Non-pigmented ciliary epithelial cell (primary cell): Measurements from ENCODE around the gene ZNF865.
A peak's percentile ranks its signal among the peaks of the same experiment; 100 is the strongest.

ENCODE experiments used
- DNase-seq: peaks from one replicate; pipeline ENCODE4 v3.0.0-alpha.2; 2010; ENCODE audit warnings: low read depth

ZNF865 gene

GRCh38 chr19:55624109-55625003 is 18.9 kb downstream of the ZNF865 start, which contains the start of gene ZNF784:
ZNF784 (minus strand) TSS chr19:55624566; CDS start chr19:55624561, 5 bp downstream.
- DNase-seq: no peak

- DNase-seq: no peak
Observed at GRCh38 chr19:55625004-55625326, 19.5 kb downstream of the ZNF865 start.

GRCh38 chr19:55626350-55626749 is 20.9 kb downstream of the ZNF865 start:
- DNase-seq: no peak

- peak; percentile 91 for DNase-seq
Observed at GRCh38 chr19:55632463-55632834, 27.0 kb downstream of the ZNF865 start.

DNA sequence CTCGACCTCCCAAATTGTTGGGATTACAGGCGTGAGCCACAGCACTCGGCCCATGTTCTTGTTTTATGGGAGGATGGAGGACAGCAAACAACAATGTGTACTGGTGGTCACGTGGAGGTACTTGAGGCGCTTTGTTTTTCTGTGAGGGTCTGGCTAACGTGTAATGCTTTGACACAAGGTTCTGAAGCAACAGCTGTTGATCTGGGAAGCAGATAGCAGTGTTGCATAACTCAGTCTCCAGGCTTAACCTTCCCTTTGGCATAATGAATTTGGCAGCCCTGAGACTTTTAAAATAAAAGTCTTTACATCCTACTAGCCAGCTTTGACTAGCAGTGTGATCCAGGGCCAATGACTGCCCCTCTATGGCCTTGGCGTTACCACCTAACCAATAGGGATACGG is 28.4 kb downstream of the ZNF865 start:
- no peak for DNase-seq

DNA sequence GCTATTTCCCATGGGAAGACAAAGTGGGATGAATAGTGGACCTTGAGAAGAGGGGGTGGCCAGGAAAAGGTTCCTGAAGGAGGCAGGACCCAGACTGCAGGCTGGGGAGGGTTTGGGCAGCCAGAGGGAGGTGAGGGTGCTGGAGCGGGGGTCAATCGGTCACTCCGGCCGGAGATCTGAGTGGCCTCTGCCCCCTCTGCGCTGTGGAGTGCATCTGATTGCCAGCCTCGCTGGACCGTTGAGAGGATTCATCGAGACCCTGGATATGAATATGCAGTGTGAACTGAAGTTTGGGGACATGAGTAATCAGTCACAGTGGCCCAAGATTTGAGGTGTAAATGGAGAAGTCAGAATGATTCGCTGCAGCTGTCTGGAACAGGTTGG is 29.9 kb downstream of the ZNF865 start:
- DNase-seq: no peak

DNA sequence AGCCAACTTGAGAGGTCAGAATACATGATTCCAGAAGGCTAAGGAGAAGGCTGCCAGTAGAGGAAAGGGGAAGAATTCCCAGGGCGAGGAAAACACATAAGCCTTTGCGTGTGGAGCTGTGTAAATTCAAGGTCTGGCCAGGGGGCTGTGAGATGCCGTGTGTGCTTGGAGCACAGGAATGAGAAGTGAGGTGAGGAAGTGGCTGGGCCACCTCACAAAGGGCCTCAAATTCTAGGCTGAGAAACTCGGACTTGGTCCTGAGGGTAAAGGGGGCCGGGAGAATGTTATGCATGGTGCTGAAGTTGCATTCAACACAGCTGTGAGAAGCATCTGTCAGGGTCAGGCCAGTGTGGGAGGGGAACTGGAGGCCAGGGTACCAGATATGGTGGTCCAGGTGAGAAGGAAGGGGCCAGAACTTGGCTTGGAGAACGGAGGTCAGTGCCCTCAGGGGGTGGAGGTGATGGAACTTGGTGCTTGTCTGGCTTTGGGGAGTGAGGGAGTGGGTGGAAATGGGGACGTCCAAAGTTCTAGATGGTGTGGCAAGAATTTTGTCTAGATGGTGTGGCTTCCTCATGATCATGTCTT is 30.5 kb downstream of the ZNF865 start:
- DNase-seq: no peak

DNA sequence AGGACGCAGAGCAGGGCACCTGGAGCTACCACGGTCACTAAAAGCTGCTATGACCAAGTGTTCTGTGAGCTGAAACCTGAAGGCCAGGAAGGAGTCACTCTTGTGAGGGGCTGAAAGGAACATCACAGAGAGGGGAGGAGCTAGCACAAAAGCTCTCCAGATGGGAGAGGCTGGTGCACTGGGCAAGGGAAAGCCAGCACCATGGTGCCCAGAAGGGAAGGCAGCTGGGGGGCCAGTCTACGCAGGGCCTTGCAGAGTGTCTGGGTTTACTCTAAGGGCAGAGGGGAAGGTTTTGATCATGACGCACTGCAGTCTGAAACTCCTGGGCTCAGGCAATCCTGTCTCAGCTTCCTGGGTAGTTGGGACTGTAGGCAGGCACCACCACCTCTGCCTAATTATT is 31.3 kb downstream of the ZNF865 start:
- no peak for DNase-seq

DNA sequence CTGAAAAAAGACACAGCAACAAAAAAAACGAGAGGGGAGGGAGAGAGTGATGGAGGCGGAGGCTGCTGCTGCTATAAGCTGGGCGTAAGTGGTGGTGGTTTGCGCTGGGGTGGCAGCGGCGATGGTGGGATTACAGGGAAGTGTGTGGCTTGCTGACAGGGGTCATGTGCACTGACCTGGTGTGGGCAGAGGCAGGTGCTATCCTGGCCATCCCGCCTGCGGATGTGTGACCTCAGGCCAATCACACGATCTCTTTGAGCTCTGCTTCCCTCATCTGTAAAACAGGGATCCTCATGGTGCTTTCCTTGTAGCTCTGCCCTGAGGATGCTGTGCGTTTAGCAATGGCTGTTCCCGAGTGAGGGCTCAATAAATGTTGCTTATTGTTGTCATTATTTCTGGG is 32.1 kb downstream of the ZNF865 start:
- DNase-seq: no peak

DNA sequence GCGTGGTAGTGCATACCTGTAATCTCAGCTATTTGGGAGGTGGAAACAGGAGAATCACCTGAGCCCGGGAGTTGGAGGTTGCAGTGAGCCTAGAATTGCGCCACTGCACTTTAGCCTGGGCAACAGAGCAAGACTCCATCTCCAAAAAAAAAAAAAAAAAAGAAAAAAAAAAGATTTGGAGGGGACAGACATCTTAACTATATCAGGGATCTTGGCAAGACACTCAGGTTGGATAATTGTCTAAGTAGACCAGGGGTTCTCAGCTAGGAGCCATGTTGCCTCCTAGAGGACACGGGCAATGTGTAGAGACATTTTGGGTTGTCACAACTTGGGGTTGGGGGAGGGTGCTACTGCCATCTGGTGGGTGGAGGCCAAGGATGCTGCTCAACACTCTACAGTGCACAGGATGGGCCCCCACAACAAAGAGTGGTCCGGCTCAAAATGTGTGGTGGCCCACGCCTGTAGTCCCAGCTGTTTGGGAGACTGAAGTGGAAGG is 33.5 kb downstream of the ZNF865 start:
- DNase-seq: no peak

DNA sequence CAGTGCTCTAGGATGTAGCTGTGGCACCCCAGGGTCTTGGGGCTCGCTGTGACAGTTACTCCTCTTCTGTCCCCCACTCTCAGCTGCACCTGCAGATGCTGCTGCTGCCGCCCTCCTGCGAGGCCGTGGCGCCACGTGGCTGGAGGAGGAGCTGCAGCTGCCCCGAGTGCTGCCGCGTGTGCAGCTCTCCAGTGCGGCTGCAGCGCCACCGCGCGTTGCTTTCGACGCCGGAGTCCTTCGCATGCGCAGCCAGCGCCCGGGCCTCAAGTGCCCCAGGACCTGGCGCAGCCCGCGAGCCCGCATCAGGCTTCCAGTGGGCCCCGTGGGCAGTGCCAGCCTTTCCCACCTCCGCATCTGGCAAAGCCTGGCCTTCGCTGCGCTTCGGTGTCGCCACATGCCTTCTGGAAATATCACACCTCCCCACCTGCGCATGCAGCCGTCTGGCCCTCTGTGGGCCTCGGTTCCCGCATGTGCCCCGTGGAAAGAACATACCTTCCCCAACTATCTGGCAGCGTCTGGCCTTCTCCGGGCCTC is 34.7 kb downstream of the ZNF865 start:
- DNase-seq: no peak

DNA sequence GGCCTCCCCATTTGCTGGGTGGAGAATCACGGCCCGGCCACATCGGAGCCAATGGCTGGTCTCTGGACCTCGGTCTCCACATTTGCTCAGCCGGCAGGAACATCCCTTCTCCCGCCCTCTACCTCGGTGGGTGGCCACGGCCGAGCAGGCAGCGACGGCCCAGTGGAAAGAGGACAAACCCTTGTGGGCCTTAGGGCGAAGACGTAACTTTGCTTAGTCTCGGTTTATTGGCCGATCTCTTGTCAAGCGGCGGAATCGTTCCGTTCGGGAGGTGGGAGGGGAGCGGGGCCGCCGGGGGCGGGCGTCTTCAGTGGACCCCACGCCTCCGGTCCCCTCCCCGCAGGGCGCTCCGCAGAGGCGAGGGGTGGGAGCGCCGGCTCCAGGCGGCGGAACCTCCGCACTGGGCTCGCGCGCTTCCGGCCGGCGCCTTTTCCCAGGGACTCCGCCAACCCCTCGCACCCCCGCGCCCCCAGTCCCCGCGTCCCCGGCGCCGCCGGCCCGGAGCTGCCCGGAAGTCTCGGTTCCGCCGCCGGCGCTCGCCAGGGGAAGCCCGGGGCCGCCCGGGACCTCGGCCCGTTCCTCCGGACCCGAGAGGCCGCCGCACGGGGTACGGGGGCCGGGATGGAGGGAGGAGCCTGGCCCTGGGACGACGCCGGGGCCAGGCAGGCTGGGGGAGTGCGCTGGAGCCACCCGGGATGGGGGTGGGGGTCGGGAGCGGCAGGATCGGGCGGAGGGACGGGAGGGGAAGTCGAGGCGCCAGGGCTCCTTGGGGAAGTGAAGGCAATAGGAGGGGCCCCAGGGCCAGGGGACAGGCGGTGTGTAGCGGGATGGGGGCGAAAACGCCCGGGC is 35.4 kb downstream of the ZNF865 start, which contains the start of gene ZNF580:
TSS of gene ZNF580 (plus strand) at position 426 of the 849 bp plus-strand sequence. CDS start 1,507 bp downstream, outside the sequence.
- DNase-seq: peak; percentile 55

DNA sequence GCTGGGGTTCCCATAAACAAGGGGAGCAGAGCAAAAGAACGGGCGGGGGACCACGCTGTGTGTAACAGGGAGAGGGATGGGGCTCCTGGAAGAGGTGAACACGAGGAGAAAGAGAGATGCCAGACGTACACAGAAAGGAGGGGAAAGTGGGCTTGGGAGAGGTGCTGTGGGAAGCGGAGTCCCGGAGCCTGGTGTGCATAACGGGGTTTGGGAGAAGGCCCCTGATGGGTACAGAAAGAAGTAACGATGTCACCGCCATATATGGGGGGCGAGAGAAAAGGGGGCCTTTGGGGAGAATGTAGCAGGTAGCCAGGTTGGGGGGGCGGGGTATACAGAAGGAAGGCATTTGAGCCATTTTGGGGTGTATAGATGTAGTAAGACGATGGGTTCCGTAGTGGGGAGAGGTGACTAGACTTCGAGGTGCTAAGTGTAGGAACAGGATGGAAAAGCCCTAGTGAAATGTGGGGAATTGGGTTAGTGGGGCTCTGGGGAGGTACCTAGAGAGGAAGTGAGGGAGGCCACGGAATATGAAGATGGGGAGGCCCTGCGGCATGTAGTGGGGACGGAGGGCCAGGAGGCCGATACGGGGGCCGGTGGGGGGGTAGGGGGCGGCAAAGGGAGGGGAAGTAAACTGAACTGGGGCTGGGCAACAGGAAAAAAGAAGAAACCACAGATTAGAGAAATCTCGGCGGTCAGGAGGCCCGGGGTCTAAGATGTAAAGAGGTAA is 36.1 kb downstream of the ZNF865 start:
- no peak for DNase-seq

GRCh38 chr19:55642153-55643002 is 36.9 kb downstream of the ZNF865 start:
- DNase-seq: no peak

GRCh38 chr19:55643003-55643886 is 37.8 kb downstream of the ZNF865 start, which contains the start of gene ZNF581:
ZNF581 (plus strand) TSS chr19:55643649; CDS start chr19:55644572, 923 bp downstream.
- DNase-seq: peak; percentile 34

- no peak for DNase-seq
Observed at GRCh38 chr19:55643887-55644176, 38.4 kb downstream of the ZNF865 start.

GRCh38 chr19:55644191-55644833 is 38.9 kb downstream of the ZNF865 start:
- no peak for DNase-seq

GRCh38 chr19:55644842-55645511 is 39.5 kb downstream of the ZNF865 start:
- no peak for DNase-seq

DNA sequence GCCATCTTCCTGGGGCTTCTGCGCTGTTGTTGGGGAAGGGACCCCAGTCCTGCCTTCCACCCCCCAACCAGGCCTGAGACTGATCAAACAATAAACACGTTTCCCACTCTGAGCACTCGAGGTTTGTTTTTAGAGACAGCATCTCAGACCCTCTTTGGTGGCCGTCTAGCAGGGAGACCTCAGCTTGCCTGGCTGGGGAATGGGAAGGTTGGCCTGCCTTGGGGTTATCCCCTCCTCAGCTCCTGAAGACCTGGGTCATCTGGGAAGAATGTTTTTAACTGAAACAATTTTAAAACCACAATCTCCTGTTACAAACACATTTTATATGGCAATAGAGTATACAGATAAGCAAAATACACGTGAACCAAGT is 40.0 kb downstream of the ZNF865 start:
- DNase-seq: no peak
